Measurements from ENCODE around the gene PRSS58. TPM values are rescaled to one million over a fixed set of nuclear protein-coding genes. Genes with fewer than 3 reads are reported as not detected.

PRSS58 gene
- total RNA-seq (2014; rRNA removed; shearing (Covaris generic)): not detected in 2 replicates

GRCh38 chr7:142257958-142258357 lies at the start of gene PRSS58:
Gene PRSS58 (minus strand): TSS chr7:142258058. CDS start chr7:142257707, 351 bp downstream.
- in situ Hi-C loops (cut with HindIII; ENCODE audit: low sequenced_read_pairs): no loop called here
- no peak for DNase-seq (ENCODE audit: low spot score)

GRCh38 chr7:142307246-142307900 lies 49.5 kb upstream of the PRSS58 start:
- DNase-seq (ENCODE audit: low spot score): no peak
- in situ Hi-C loops (cut with HindIII; ENCODE audit: low sequenced_read_pairs): no loop called here

- in situ Hi-C loops (cut with HindIII; ENCODE audit: low sequenced_read_pairs): no loop called here
- no peak for DNase-seq (ENCODE audit: low spot score)
These were observed 45.8 kb upstream of the PRSS58 start for GRCh38 chr7:142303650-142304049.

DNA sequence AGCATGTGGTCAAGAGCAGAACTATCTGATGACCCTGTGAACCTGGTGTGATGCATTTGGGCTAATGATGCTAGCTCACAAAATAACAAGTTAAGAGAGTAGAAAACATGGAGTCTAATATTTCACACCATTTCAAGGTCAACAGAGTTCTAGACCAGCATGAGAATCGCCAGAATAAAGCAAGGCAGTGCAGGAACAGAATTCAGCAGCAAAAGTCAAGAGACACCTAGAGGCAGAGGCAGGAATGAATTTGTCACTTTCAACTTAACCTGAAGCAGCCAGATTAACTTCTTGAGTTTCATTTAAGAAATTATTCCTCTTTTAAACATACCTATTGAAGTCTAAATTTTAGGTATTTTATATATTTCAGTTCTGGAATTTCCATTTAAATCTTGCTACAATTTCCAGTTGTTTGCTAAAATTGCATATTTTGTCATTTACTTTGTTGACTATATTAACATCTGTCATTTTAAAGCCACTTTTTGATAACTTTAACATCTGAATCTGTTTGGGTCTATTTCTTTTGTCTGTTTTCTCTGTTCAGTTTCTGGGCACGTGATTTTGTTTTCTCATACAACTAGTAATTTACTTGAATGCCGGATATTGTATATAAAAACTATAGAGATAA lies 44.2 kb upstream of the PRSS58 start:
- DNase-seq (ENCODE audit: low spot score): no peak
- in situ Hi-C loops (cut with HindIII; ENCODE audit: low sequenced_read_pairs): no loop called here

- in situ Hi-C loops (cut with HindIII; ENCODE audit: low sequenced_read_pairs): no loop called here
- no peak for DNase-seq (ENCODE audit: low spot score)
These were observed 43.4 kb upstream of the PRSS58 start for GRCh38 chr7:142301299-142301698.

- in situ Hi-C loops (cut with HindIII; ENCODE audit: low sequenced_read_pairs): no loop called here
- no peak for DNase-seq (ENCODE audit: low spot score)
These were observed 42.8 kb upstream of the PRSS58 start for GRCh38 chr7:142300689-142301088.

DNA sequence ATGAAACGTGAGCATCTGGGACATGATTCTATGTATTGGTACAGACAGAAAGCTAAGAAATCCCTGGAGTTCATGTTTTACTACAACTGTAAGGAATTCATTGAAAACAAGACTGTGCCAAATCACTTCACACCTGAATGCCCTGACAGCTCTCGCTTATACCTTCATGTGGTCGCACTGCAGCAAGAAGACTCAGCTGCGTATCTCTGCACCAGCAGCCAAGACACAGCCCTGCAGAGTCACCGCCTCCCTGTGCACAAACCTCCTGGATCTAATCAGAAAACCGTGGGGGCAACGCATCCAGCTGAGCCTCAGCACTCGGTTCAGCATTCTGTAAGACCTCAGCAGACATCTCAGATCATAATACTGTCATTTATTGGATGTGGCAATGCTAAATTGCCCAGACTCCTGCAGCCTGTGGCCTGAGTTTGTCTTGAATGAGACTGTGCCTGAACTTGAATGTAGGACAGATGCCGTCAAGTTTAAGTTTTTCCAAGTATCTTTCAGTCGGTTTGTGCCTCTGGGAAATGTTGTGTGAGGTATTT lies 41.5 kb upstream of the PRSS58 start:
- no peak for DNase-seq (ENCODE audit: low spot score)

DNA sequence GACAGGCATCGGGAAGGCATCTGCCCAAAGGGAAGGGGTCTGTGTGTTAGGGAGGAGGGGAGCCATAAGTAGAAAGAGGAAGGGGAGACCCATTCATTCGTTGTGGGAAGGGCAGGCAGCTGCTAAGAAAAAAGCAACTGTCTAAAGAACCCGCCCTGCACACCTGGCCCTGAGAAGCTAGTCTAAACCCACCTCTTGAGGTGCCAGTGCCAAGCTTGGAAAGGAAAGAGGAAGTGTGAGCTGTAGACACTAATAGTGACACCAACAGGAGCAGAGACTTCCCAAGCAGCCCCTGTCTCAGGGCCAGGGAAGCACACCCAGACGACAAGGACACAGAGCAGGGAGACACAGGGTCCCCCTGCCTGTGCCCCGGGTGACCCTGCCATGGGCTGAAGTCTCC lies 40.8 kb upstream of the PRSS58 start:
- DNase-seq (ENCODE audit: low spot score): no peak
- in situ Hi-C loops (cut with HindIII; ENCODE audit: low sequenced_read_pairs): no loop called here

More for the DNA sequence above, 41.5 kb upstream of the PRSS58 start:
- in situ Hi-C loops (cut with HindIII; ENCODE audit: low sequenced_read_pairs): no loop called here

GRCh38 chr7:142298009-142298408 lies 40.2 kb upstream of the PRSS58 start:
- DNase-seq (ENCODE audit: low spot score): no peak
- in situ Hi-C loops (cut with HindIII; ENCODE audit: low sequenced_read_pairs): no loop called here

GRCh38 chr7:142280263-142280662 lies 22.4 kb upstream of the PRSS58 start:
- in situ Hi-C loops (cut with HindIII; ENCODE audit: low sequenced_read_pairs): no loop called here

GRCh38 chr7:142279601-142280000 lies 21.7 kb upstream of the PRSS58 start:
- in situ Hi-C loops (cut with HindIII; ENCODE audit: low sequenced_read_pairs): no loop called here
- no peak for DNase-seq (ENCODE audit: low spot score)

More at GRCh38 chr7:142280263-142280662, 22.4 kb upstream of the PRSS58 start:
- DNase-seq (ENCODE audit: low spot score): no peak

GRCh38 chr7:142275028-142275427 lies 17.2 kb upstream of the PRSS58 start:
- no peak for DNase-seq (ENCODE audit: low spot score)
- in situ Hi-C loops (cut with HindIII; ENCODE audit: low sequenced_read_pairs): no loop called here

- in situ Hi-C loops (cut with HindIII; ENCODE audit: low sequenced_read_pairs): no loop called here
- DNase-seq (ENCODE audit: low spot score): no peak
These were observed 15.0 kb upstream of the PRSS58 start for GRCh38 chr7:142272841-142273240.

- DNase-seq (ENCODE audit: low spot score): no peak
- in situ Hi-C loops (cut with HindIII; ENCODE audit: low sequenced_read_pairs): no loop called here
These were observed 5.9 kb upstream of the PRSS58 start for GRCh38 chr7:142263598-142264380.

- in situ Hi-C loops (cut with HindIII; ENCODE audit: low sequenced_read_pairs): no loop called here
- no peak for DNase-seq (ENCODE audit: low spot score)
These were observed 7.2 kb downstream of the PRSS58 start for GRCh38 chr7:142250705-142251104.

- in situ Hi-C loops (cut with HindIII; ENCODE audit: low sequenced_read_pairs): no loop called here
These were observed 7.9 kb downstream of the PRSS58 start for GRCh38 chr7:142249918-142250317.

DNA sequence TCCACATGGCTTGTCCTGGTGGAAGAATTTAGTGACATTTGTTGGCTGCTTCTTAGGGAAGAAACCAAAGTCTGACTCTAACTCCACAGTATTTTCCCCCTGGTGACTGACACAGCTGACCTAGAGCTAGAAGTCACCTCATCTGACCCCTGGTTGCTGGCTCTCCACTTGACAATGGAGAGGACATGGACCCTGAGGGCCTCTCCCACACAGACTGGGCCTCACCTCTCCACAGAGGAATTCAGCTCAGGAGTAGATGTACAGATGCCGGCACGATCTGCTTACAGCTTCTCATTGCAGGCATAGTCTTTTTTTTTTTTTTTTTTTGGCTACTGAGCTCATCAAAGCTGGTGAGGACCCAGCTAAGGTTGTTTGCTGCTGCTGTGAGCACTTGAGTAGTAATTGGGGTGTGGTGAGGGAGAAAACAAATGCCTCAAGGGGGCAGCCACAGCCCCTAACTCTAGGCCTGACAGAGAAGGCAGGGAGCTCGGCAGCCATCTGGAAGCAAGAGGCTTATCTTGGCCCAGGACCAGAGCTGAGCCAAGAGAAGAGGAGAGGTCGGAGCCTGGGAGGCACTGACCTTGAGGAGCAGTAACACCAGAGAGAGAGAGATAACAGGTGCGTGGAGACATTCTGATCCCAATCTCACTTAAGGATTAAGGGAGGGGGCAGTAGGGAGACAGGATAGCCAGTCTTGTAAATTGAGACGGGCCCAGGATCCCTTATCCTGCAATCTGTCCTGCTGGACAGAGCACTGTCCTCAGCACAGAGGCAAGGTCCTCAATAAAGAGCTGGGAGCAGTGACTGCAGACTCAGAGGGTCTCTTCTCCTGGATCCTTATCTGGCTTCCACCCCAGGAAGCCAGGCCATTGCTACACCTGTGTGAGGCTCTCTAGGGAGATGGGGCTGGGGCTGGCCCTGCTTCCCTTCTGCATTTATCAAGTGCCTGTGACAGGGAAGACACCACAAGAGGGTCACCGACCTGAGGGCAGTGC lies 9.4 kb downstream of the PRSS58 start:
- in situ Hi-C loops (cut with HindIII; ENCODE audit: low sequenced_read_pairs): no loop called here
- DNase-seq (ENCODE audit: low spot score): no peak

More at GRCh38 chr7:142249918-142250317, 7.9 kb downstream of the PRSS58 start:
- DNase-seq (ENCODE audit: low spot score): no peak

- in situ Hi-C loops (cut with HindIII; ENCODE audit: low sequenced_read_pairs): no loop called here
- no peak for DNase-seq (ENCODE audit: low spot score)
These were observed 14.0 kb downstream of the PRSS58 start for GRCh38 chr7:142243823-142244222.

DNA sequence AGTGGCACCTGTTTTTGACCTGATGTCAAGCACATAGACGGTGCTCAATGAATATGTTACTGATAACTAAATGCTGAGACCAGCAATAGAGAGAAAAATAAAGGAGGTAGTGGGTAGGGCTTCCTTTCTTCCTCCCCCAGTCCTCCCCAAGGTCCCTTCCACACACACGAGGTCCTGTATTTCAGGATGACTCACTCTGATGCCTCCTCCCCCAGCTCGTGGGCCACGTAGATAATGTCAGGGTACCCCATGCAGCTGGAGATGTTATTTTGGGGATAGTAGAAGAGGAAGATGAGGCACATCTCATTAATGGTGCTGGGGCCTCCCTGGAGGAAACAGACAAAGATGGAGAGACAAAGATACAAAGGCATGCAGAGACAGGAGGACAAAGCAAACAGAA lies 17.3 kb downstream of the PRSS58 start:
- no peak for DNase-seq (ENCODE audit: low spot score)
- in situ Hi-C loops (cut with HindIII; ENCODE audit: low sequenced_read_pairs): no loop called here

Measured in G401 (cell line).